ENCODE results near the gene PAXIP1.

PAXIP1 gene

GRCh38 chr7:154996101-154996500, 6.8 kb downstream of the PAXIP1 start:
- no peak for DNase-seq

GRCh38 chr7:154994996-154995395, 7.9 kb downstream of the PAXIP1 start:
- DNase-seq: no peak

GRCh38 chr7:154990964-154991540, 11.9 kb downstream of the PAXIP1 start:
- no peak for DNase-seq

- DNase-seq: no peak
Measured at GRCh38 chr7:154987571-154987970, 15.4 kb downstream of the PAXIP1 start.

- DNase-seq: no peak
Measured at GRCh38 chr7:154986200-154986945, 16.6 kb downstream of the PAXIP1 start.

GRCh38 chr7:154985230-154985629, 17.7 kb downstream of the PAXIP1 start:
- DNase-seq: no peak

GRCh38 chr7:154984601-154985188, 18.2 kb downstream of the PAXIP1 start:
- no peak for DNase-seq

GRCh38 chr7:154978017-154978416, 24.9 kb downstream of the PAXIP1 start:
- no peak for DNase-seq

- DNase-seq: no peak
Measured at GRCh38 chr7:154977250-154977649, 25.7 kb downstream of the PAXIP1 start.

GRCh38 chr7:154976844-154977243, 26.1 kb downstream of the PAXIP1 start:
- no peak for DNase-seq

- no peak for DNase-seq
Measured at GRCh38 chr7:154975984-154976383, 26.9 kb downstream of the PAXIP1 start.

- no peak for DNase-seq
Measured at GRCh38 chr7:154973381-154973780, 29.5 kb downstream of the PAXIP1 start.

- no peak for DNase-seq
Measured at GRCh38 chr7:154968336-154969001, 34.5 kb downstream of the PAXIP1 start.

GRCh38 chr7:154967401-154967955, 35.4 kb downstream of the PAXIP1 start:
- no peak for DNase-seq

GRCh38 chr7:154965014-154965413, 37.9 kb downstream of the PAXIP1 start:
- no peak for DNase-seq

GRCh38 chr7:154960063-154960790, 42.7 kb downstream of the PAXIP1 start:
- no peak for DNase-seq

- no peak for DNase-seq
Measured at GRCh38 chr7:154956427-154956826, 46.5 kb downstream of the PAXIP1 start.

GRCh38 chr7:154953006-154953684, 49.8 kb downstream of the PAXIP1 start:
- peak; percentile 27 to 64 (median 54) for DNase-seq

- DNase-seq: no peak
Measured at GRCh38 chr7:154950960-154951359, 52.0 kb downstream of the PAXIP1 start.

GRCh38 chr7:154947604-154948003, 55.3 kb downstream of the PAXIP1 start:
- no peak for DNase-seq

- no peak for DNase-seq
Measured at GRCh38 chr7:154946166-154946565, 56.8 kb downstream of the PAXIP1 start.

- DNase-seq: no peak
Measured at GRCh38 chr7:154943906-154944305, 59.0 kb downstream of the PAXIP1 start.

Data from activated naive CD4-positive, alpha-beta T cell (primary cell).